RCC 7860 (cell line): Measurements from ENCODE around the gene SIAE.

Experiments used
- DNase-seq: peaks from one replicate; pipeline ENCODE4 v3.0.0-alpha.2; 2015; ENCODE audit warnings: low spot score
- FAIRE-seq: peaks from 2 replicates; lab custom pipeline; 2012; peaks lifted over from hg19 to GRCh38; lab: Jason Lieb, UNC

The SIAE gene

DNA sequence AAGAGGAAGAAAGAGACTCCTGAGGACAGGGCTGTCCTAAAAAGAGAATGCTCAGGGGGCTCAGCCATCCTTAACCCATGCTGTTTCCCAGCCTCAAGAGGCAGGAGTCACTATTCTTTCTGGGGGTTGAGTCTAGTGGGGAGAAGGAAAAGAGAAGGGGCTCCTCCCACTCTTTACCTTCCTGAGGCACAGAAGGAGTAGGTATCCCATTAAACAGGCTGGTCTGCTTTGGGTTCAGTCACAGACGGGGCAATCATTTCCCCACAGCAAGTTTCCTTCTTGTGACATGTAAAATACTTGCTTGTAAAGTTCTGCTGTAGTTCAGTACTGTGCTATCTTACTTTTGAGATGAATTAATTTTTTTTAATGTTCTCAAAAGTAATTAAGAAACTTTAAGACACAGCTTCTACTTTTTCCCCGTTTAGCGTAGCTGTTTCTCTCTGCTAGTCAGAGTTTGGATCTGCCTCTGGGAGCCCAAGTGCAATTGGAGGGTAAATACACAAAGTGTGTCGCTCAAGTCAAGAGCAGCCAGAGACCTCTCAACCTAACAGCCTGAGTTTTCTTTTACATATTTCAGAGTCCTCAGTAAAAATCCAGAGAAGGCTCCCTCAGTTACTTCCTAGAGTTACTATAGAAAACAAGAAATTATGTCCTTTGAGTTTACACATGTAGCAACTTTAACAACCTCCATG, 88.7 kb downstream of the SIAE start:
- FAIRE-seq = no peak

DNA sequence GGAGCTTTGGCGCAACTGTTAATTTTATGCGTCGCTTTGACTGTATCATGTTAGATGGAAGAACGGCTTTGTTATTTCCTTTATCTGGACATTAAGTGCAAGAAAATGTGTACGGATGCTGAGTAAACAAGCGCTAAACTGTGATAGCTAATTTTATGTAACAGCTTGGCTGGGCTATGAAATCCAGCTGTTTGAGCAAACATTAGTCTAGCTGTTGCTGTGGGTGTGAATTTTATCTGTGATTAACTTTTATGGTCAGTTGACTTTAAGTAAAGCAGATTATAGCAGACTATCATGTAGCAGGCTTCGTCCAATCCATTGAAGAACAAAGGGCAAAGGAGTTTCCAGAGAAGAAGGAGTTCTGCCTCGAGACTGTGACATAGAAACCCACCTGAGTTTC, 89.8 kb downstream of the SIAE start:
- FAIRE-seq (no peak), DNase-seq (no peak)

More for the DNA sequence above, 88.7 kb downstream of the SIAE start:
- DNase-seq = no peak
